GM19238 (cell line): ENCODE results near the gene NCOA4.
"Not testable (repeated sequence)": the region's sequence is repeated elsewhere in the genome, so short reads cannot be mapped to it uniquely, and the experiment has no call there.

Experiments
- DNase-seq: peaks from one replicate; pipeline ENCODE4 v3.0.0; 2011; ENCODE audit warnings: low spot score; ENCODE audit not compliant: insufficient read length

NCOA4 gene

DNA sequence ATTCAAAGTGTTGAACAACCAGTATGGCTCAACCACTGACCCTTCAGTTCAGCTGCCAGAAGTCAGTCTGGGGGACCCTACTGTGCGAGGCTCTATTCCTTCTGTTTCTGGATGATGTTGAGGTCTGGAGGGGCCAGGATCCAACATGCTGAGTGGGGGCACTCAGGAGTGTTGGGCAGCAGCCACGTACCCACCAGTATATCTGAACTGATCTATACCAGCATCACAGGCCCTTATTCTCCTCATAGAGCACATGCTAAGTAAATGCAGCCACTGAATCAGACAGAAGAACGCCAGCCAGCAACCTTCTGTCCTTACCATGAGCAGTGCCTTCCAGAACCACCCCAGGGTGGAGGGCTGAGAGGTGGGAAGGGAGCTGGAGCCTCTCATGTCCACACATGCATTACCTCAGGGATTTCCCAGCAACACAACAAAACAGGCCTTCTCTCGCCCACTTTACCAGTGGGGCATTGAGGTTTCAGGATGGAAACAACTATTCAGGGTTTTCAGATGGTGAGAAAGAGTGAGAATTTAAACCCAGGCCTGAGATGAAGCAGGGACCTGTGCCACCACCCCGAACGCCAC is 22.5 kb upstream of the NCOA4 start:
- no peak for DNase-seq

DNA sequence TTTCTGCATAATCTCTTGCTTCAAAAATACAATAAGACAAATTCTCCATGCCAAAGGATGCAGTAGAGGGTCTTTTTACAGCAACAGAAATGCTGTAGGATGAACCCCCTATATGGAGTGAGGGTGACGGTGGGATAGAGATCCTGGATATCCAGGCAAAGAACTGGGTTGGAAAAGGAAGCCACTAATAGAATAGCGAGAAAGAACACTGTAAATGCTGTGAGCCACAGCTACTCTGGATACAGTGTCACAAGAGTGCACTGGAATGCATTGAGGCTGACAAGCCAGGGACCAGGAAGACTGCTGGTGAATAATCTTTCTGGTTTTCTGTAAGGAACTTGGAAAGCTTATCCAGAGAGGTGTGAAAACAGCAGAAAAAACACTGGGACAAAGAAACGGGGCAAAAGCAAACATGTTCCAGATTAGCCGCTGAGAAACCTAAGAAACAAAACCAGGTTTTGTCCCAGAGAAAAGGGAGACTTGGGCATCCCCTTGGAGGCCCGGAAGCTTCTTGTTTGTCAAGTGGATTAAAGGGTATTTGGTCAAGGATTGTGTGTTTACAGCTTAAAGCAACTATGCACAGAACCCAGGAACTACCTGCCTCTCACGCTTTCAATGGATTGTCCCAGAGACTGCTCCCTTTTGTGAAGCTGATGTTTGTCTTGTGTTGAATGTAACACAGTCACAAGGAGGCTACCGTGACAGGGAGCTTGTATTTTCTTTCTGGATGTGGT is 21.8 kb upstream of the NCOA4 start:
- no peak for DNase-seq

DNA sequence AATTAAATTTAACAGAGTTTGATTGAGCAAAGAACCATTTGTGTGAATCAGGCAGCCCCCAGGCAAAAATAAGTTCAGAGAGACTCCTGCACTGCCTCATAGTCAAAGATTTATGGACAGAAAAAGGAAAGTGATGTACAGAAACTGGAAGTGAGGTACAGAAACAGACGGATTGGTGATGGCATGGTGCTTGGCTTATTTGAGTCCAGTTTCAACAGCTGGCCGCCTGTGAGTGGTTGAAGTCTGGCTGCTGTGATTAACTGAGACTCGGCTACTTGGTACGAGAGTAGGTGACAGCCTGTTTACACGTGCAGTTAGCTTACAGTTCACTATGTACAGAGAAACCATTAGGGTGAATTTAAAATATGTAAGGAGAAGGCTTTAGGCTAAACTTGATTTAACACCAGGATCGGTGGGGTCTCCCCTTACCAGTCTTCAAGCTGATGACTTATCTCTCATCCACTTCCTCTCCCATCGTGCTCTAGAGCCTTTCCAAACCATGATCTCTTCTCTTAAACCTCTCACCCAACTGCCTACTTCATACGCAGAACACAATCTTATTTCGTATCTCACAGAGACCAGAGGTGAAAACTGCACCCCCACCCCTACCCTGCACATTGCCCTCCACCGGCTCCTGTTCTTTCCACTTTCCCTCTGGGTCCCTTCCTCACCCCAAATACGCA is 20.7 kb upstream of the NCOA4 start:
- no peak for DNase-seq

DNA sequence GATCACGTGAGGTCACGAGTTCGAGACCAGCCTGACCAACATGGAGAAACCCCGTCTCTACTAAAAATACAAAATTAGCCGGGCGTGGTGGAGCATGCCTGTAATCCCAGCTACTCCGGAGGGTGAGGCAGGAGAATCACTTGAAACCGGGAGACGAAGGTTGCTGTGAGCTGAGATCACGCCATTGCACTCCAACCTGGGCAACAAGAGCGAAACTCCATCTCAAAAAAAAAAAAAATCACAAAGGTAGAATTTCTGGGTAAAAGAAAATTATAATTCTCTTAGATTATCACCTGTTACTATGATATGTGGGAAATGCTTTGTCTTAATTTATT is 19.0 kb upstream of the NCOA4 start:
- DNase-seq = not testable (repeated sequence)

DNA sequence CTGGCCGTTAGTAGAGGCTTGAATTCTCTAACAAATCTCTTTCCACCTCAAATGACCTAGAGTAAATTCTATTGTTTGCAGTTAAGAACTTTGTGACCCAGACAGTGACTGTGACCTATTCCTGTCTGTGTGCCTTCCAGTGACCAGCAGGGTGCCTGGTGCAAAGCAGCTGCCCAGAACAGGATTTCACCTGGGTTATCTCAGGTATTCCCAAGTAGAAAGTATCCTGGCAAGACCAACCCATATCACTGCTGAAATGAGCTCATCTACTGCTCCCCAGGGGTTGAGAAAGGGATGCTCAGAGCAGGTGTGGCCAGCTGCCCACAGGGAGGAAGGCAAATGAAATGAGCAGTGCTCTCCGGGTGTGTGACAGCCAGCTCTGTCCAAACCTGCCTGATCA is 17.7 kb upstream of the NCOA4 start:
- DNase-seq = no peak

DNA sequence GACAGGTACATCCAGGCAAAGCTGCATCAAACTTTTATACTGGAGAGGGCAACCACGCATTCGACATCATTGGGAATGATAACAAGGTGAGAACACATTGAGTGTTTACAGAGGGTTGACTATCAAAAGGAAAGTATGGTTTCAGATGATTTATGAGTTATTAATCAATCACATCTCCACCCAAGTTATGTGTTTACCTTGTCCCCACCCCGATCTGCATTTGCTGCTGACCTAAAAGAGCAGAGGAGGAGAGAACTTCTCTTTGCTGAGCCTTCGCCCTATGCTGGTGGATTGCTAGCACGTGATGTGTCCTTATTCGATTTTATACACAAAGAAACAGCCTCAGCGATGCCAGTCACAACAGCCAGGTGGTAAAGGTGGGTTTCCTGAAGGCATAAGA is 15.8 kb upstream of the NCOA4 start, which contains the start of gene MSMB:
TSS of gene MSMB (minus strand) at position 9 of the 400 bp plus-strand sequence. CDS start 32 bp downstream, outside the sequence.
- no peak for DNase-seq

DNA sequence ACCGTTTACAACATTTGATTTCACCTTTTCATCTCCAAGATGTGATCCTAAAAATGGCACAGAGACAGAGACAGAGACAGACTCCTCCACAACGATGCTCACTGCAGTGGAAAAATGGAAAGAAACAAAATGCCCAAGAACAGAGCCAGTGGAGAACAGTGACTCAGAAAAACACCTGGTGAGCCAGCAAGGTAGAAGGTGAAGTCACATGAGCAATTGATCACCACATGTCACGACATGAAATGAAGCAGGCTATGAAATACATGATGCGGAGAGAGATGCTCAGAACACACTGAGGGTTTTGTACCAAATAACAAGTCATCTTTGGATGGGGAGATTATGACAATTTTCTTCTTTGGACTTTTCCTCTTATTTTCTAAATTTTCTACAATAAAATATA is 12.1 kb upstream of the NCOA4 start:
- DNase-seq = no peak

DNA sequence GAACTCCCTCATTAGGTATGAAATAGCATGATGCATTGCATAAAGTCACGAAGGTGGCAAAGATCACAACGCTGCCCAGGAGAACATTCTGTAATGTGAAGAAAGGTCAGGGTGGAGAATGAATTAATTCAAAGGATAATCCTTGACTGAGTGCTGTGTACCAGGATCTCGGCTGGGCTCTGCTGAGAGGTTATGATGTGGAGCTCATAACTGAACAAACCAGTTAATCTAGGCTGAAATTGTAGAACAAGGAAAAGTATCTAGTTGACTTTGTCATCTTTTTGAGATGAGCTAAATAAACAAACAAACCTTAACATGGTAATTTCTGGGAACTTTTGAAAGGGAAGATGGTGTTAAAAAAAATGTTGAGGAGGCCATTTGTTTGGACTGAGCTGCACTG is 9.6 kb upstream of the NCOA4 start:
- no peak for DNase-seq

- no peak for DNase-seq
Measured at GRCh38 chr10:46037107-46037825, 6.8 kb upstream of the NCOA4 start.

- DNase-seq = no peak
Measured at GRCh38 chr10:46035923-46036849, 5.8 kb upstream of the NCOA4 start.

DNA sequence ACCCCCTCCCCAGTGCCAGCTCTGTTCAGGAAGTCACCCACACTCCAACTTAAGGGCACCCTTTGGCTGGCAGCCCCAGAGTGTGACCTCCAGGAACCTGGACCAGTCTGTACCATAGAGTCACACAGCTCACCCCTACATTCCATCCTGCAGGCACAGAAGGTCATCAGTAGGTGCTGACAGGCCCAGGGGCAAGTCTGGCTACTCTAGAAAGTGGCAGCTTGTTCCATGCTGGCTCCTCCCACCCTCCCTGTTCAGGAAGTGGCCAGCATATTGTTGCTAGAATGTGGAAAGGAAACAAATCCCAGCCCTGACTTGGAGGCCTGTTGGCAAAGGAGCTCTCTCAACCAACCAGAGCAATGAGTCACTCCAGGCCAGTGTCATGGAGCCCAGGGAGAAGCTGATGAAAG is 3.2 kb upstream of the NCOA4 start:
- no peak for DNase-seq

- DNase-seq = no peak
Measured at GRCh38 chr10:46031648-46032532, 1.5 kb upstream of the NCOA4 start.

GRCh38 chr10:46029461-46030030 is 877 bp downstream of the NCOA4 start:
- DNase-seq = no peak

DNA sequence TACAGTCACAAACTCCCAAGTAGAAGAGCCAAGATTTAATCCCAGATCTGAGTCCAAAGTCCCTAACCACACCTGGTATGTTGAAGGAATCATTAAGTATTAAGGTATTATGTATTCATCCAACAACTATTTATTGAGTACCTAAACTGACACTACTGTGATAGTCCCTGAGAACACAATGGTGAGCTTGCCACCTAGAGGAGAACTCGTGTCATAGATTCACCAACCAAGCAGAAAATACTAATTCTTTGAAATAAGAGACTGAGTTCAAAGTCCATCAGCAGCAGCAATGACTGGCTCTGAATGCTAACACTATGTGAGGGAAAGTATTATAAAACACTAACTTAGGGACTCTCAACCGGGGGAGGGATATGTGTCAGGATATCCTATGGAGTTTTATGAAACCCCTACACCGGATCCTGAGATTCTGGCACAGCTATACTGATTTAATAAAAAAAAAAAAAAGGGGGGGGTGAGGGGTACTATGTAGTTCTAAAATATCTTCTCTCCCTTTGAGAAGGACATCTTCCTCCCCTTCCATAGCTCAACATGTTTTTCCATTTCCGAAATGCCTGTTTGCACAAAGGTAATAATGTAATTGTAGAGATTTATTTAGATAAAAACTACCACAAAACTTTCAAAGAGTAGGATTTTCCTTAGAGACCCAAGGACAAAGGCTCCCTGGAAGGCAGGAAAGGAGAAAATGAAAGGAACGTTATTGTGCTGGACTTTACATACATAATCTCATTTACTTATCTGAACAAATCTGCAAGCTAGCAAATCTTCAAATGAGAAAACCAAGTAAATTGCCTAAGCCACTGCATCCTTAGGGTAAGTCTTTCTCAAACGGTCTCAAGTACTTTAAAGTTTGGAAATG is 1.6 kb downstream of the NCOA4 start:
- DNase-seq = peak; percentile 27

DNA sequence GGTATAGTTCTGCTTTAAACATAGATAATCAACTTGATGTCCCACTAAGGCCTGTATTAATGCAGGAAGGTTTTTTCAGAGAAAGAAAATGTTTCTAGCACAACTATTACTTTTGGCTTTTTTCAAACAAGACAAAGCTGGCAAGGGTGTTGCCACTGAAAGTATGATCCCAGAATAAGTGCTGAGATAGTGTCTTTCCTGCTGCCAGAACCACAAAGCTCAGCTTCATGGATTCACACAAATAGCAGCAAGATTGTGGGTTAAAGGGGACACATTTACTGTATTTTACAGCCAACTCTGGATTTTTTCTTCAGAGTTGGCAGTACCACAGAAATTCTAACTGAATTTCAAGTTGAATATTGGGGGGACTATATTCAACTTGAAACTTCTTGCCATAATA is 4.3 kb downstream of the NCOA4 start:
- DNase-seq = no peak

GRCh38 chr10:46025406-46025805 is 5.0 kb downstream of the NCOA4 start:
- no peak for DNase-seq

DNA sequence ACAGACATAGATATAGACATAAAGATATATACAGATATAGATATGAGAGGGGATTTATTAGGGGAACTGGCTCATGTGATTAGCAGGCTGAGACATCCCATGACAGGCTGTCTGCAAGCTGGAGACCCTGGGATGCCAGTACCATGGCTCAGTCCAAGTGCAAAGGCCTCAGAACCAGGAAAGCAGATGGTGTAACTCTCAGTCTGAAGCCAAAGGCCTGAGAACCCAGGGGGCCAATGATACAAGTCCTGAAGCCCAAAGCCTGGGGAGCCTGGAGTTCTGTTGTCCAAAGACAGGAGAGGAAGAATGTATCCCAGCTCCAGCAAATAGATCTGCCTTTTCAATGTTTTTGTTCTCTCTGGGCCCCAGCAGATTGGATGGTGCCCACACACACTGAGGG is 5.5 kb downstream of the NCOA4 start:
- no peak for DNase-seq

GRCh38 chr10:46022978-46023702 is 7.3 kb downstream of the NCOA4 start:
- DNase-seq = peak; percentile 67
